ENCODE measurements around the gene DMWD. TPM values are rescaled to one million over a fixed set of nuclear protein-coding genes. Genes with fewer than 3 reads are reported as not detected.

The DMWD gene
- 41.0 TPM for total RNA-seq

DNA sequence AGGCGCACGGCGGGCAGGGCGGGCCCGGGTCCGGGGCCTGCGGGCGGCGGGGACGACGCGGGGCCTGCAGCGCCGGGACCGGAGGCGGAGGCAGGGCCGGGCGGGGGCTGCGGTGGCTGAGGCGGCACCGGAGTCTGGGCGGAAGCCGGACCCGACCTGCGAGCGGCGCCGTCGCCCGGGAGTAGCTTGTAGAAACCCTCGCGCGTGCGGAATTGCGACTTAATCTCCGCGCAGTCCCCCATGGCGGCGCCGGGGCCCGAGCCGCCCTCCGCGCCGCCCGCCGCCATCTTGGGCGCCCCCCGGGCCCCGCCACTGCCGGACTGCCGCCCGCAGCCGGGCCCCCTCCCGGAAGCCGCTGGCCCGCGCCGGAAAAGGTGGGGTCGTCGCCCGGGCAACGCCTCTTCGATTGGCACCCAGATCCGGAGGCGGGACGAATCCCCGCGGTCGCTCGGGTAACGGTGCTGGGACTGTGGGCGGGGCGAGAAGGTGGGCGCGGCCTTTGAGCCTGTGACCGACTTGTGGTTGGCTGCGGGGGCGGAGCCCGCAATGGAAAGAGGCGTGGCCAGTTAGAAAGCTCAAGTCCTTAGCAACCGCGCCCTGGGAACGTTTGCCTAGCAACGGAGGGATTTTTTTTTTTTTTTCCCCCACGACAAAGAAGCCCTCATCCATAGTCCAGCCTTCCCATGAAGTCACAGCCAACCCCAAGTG is at the start of gene DMWD:
TSS of gene DMWD (minus strand) at position 376 of the 708 bp plus-strand sequence. CDS start at position 287, 89 bp downstream.
- peak; percentile 99 for DNase-seq

DNA sequence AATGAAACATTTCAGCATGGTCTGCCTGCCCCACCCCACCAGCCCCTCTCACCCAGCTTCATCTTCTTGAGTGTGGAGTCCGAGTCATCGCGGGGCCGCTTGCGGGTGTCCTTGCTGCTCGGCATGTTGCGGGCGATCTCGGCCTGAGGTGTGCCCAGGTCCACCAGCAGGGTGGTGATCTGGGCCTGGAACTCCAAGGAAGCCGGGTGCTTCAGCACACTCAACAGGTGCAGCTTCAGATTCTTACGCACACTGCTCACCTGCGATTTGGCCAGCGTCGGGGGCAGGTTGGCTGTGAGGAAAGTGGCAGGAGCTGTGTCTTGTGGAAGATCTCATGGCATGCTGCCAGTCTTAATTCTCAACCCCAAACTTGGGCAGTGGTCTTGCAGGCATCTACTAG is 49.6 kb upstream of the DMWD start:
- DNase-seq, result no peak

- DNase-seq, result no peak
Measured at GRCh38 chr19:45834970-45835369, 42.3 kb upstream of the DMWD start.

GRCh38 chr19:45828945-45829344 is 36.3 kb upstream of the DMWD start:
- no peak for DNase-seq

DNA sequence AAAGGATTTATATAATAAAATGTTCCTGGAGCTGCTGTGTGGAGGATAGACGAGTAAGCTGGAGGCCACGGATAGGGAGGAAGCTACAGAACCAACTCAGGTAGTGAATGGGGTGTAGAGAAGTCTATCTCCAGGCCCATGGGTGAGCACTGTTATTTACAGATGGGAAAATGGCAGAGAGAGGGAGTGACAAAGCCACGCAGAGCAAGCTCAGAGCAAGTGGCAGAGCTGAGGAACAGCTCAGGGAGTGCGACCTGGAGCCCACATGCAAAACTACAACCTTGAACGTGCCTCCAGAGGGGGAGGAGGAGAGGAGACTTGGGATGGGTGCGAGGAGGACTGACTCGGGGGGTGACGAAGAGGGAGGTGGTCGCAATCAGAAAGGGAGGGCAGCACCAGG is 35.9 kb upstream of the DMWD start:
- DNase-seq, result no peak

- no peak for DNase-seq
Measured at GRCh38 chr19:45827459-45828093, 34.9 kb upstream of the DMWD start.

DNA sequence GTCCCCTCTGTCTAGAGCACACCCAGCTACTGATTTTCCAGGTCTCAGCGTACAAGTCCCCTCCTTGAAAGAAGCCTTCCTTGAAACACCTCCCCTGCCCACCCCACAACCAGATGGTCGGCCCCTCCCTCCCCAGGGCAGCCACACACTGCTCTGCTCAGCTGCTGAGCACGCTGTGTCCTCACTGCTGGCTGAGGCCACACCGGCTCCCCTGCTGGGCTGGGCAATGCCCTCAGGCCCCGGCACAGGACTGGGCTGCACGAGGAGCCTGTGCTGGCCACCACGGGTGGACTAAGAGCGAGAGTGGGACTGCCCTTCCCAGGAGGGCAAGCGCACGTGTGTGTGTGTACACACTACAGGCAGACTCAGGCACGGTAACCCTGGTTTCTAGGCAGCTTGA is 34.3 kb upstream of the DMWD start:
- DNase-seq, result no peak

DNA sequence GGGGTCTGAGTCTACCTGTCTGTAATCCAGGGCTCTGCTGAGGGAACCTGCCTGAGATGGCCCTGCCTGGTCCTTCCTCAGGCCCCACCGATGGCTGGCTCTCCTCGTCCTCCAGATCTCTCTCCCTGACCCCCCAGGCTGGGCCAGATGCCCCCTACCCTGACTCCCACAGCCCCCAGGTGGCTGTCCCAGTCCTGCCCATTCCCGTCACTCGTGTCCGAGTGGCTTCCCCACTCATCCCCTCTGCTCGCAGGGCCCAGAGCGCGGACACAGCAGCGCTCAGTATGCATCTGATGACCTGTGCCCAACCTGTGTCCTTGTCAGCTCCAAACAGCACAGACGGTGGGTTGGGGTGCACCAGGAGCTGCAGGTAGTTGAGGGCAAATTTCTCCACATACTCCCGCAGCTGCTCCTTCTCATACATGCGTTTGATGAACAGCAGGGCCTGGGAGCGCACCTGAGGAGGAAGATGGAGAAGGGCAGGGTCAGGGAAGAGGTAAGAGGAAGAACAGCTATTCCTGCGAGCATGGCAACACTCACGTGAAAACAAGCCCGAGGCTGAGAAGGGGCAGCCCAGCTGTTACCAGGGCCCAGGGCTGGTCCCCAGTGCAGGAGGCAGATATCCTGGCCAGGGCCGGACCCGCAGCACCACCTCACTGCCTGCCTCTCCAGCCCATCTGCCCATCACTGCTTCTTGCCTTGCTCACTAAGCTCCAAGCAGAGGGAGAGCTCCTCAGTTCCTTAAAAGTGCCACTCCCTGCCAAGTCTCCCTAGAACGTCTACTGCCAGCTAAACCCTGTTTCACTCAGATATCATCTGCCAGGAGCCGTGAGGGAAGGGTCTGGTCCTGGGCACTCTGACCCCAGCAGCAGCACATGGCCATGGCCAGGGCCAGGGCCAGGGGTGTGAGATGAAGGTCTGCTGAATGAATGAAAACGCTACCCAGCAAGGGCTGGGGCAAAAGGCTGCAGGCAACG is 33.6 kb upstream of the DMWD start:
- no peak for DNase-seq

GRCh38 chr19:45825263-45825605 is 32.6 kb upstream of the DMWD start:
- no peak for DNase-seq

GRCh38 chr19:45824531-45825262 is 32.1 kb upstream of the DMWD start:
- no peak for DNase-seq

GRCh38 chr19:45824041-45824471 is 31.4 kb upstream of the DMWD start:
- peak; percentile 28 for DNase-seq

DNA sequence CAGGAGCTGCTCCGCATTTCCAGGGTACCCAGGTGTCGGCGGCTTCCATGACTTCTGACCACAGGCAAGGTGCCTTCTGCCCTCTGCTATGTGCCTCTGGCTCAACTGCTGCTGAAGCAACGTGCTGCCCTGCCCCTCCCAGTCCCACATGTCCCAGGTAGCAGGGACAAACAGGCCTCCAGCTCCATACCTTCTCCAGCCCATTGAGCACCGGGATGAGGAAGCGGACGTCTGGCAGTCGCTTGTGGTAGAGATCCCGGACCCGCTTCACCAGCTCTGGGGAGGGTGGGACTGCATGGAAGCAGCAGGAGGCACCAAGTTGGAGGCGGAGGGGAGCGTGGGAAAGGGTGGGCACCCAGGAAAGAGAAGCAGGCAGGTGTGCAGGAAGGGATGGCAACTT is 30.5 kb upstream of the DMWD start:
- no peak for DNase-seq

GRCh38 chr19:45822716-45823115 is 30.1 kb upstream of the DMWD start:
- no peak for DNase-seq

- DNase-seq, result no peak
Measured at GRCh38 chr19:45821570-45821969, 28.9 kb upstream of the DMWD start.

DNA sequence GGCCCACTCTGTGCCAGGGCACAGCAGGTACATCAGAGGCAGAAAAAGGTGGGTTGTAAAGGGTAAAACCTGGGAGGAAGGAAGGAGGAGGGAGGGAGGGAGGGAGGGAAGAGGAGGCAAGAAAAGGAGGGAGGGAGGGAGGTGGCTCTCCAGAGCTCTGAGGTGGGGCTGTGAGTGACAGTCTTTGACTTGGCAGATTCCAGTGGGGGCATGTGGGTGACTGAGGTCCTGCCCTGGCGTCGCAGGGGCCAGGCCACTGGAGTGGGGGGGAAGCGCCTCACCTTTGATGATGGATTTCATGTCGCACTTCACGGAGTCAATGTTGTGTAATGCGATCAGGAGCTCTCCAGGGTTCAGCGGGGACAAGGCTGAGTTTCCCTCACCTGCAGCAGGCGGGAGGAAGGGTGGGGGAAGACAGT is 28.5 kb upstream of the DMWD start:
- no peak for DNase-seq

DNA sequence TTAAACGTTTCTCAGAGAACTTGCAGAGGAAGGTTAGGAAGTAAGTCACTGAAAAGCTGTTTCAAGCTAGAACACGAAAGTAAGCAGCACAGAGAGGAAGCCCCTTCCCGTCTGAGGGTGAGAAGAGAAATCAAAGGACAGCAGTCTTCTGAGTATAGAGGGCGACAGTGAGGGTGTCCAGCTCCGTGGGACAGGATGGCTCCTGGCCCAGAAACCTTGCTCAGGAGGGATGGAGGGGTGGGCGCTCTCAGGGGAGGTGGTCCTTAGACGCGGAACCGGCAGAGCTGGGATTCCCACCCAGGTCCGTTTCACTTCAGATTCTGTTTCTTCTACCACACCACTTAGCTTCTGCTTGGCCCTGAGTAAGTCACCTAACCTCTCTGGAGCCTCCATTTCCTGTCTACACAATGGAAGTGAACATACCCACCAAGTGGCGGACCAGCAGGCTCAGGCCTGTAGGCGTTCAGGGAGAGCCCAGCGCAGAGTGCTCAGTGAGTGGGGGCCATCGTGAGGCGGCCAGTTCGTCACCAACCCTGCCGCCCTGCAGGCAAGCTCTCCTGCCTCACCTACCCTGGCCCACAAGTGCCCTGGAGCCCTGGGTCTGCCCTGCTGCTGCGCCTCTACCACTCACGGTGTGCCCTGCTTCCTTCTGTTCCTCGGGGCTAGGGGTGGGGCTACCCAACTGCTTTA is 27.9 kb upstream of the DMWD start:
- no peak for DNase-seq

DNA sequence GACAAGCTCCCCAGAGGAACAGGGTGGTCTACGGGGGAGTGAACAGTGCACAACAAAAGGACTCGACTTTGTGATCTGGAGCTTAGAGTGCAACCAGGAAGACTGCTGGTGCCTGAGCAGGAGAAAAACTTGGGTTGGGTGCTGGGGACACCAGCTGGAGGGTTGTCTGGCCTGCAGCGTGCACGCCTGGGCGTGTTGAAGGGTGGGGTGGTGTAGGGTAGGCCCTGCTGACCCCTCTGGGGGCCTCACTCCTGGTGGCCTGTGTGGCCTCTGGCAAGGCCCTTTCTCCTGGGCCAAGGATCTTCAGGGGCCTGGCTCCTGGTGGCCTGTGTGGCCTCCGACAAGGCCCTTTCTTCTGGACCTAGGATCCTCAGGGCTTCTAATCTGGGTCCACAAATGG is 27.1 kb upstream of the DMWD start:
- DNase-seq, result no peak

- DNase-seq, result no peak
Measured at GRCh38 chr19:45817725-45818301, 25.2 kb upstream of the DMWD start.

DNA sequence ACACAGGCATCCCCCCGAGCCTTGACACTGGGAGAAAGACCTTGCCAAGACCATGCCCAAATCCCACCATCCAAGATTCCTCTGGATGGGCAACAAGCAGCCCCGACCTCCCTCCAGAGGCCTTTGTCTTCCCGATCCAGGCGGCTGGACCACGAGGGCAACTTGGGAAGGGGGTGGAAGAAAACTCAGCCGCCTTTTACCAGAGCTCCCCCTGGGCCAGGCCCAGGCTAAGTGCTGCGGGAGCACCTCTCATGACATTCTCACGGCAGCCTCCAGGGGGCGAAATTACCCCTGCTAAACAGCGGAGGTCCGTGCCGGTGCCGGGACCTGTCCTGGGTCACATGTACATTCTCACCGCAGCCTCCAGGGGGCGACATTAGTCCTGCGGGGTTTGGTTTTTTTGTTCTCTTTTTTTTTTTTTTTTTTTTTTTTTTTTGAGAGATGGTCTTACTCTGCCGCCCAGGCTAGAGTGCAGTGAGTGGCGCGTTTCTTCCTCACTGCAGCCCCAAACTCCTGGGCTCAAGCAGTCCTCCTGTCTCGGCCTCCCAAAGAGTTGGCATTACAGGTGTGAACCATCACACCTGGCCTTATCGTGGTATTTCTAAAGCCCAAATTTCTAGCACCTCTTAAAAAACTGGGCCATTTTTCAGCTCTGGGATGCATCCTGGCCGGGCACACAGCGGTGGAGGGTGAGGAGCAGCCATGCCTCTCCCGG is 24.5 kb upstream of the DMWD start:
- peak; percentile 69 for DNase-seq

DNA sequence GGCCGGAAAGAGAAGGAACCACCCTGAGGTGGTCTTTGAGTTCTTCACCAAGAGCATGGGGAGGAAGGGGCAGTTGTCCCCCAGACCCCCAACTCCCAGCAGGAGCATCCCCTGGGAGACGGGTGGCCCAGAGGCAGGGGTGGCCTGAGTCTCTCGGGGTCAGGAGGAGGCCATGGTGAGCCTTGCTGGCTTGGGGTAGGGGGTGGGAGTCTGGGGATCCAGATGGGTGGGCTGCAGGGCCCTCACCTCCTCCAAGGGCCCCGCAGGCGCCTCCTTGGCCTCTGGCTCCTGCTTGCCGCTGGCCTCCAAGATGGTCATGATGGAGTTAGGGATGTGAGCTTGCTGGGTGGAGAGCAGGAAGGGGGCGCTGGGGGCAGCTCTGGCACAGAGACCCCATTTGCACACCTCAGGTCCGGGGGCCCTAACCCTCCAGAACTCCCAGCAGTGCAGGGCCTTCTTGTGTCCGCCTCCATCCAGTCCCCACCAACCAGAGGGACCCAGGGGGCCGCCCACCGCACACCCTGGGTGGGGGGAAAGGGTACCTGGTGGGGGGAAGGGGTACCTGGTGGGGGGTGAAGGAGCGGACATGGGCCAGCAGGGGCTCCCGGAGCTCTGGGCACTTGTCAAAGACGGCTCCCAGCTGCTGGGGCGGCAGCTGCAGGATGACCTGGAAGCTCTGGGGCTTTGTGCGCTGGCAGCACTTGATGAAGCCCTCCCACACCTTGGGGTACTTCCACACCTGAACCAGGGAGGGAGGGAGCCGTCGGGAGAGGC is 23.8 kb upstream of the DMWD start:
- DNase-seq, result no peak
